GM21528 (cell line): ENCODE results near the gene PDE1A.
"Not testable (repeated sequence)": the region's sequence is repeated elsewhere in the genome, so short reads cannot be mapped to it uniquely, and the experiment has no call there.

ENCODE experiments used
- ATAC-seq: cut with Tn5 transposase; IDR thresholded peaks from one replicate; pipeline ENCODE4 v1.9.1; 2021; ENCODE audit warnings: mild to moderate bottlenecking, moderate library complexity; ENCODE audit not compliant: unreplicated experiment, low FRiP score

The PDE1A gene

DNA sequence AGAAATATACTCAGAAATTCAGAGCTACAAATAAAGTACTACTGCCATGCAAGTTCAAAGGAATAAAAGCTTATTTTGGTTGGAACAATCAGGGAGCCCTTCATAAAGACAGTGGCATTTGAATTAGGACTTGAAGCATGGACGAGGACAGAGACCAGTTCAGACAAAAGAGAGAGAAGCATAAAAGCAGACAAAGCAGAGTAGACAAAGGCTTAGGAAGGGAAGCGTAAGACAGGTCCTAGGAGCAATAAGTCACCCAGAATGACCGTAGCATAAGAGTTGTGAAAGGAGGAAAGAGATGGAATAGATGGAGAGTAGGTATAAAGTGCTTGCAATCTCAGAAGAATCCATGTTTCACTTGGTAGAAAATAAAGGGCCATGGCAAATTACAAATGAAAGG is 14.0 kb downstream of the PDE1A start:
- ATAC-seq: no peak

DNA sequence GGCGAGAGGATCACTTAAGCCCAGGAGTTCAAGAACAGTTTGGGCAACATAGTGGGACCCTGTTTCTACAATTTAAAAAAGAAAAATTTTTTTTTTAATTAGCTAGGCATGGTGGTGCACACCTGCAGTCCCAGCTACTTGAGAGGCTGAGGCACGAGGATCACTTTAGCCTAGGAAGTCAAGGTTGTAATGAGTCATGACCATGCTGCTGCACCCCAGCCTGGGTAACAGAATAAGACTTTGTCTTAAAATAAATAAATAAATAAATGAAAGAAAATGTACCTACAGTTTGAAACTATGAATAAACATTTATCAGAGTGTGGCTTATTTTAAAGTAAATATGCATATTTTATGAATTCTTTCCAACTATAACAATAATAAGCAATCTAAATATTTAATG is 16.7 kb downstream of the PDE1A start:
- ATAC-seq: no peak

DNA sequence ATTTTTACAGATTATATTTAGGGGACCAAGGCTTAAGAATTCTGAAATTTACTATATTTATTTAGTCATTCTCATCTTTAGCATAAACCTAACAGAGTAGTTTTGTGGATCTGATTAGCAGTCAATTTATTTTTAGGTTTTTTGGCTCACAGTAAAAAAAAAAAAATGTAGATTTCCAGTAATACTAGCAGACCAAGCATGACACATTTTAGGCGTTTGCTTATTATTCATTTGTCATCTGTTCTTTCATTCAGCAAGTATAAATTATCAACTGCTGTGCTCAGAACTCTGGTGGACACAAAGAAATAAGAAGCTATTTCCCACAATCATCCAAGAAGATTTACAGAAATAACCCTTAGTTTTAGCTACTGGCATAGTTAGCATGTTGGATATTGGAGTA is 20.6 kb downstream of the PDE1A start:
- ATAC-seq: no peak

DNA sequence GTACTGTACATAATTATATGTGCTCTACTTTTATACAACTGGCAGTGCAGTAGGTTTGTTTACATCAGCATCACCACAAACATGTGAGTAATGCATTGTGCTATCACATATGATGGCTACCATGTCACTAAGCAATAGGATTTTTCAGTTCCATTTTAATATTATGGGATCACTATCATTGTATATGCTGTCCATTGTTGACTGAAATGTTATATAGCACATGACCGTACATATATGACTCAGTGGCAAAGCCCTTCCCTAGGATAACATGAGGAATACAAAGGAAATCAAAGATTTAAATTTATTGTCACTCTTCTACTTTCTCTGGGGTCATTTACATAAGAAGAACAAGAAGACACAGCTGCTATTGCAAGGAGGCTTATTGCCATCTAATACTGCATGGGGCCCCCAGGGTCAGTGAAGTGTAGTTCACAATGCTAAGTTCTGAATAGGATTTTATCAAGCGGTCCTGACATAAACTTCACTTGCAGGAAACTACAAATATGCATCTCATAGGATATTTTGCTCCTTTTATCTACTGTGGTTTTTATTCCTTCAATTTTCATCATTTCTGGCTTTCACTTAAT is 21.8 kb downstream of the PDE1A start:
- no peak for ATAC-seq

DNA sequence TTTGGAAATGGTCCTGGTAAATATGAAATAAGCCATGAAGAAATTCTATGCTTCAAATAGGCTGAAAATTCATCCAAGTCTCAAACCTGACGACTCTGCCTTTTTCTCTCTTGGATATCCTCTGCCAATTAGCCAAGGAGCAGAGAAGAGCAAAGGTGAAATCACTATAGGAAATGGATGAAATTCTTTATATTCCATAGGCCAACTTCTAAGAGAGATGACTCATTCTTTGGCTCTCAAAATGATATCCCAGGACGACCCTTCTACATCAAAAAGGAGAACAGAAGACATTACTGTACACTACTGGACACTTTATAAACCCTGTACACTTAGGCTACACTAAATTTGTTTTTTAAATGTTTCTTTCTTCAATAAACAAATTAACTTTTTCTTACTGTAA is 22.7 kb downstream of the PDE1A start:
- no peak for ATAC-seq

DNA sequence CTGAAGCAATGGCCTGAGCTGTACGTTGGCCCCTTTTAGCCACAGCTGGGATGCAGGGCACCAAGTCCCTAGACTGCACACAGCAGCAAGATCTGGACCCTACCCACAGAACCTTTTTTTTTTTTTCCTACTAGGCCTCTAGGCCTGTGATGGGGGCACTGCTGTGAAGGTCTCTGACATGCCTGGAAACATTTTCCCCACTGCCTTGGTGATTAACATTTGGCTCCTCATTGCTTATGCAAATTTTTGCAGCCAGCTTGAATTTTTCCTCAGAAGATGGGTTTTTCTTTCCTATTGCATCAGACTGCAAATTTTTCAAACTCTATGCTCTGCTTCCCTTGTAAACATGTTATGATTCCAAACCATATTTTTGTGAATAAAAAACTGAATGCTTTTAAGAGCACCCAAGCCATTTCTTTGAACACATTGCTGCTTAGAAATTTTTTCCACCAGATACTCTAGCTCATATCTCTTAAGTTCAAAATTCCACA is 33.5 kb downstream of the PDE1A start:
- ATAC-seq: no peak

DNA sequence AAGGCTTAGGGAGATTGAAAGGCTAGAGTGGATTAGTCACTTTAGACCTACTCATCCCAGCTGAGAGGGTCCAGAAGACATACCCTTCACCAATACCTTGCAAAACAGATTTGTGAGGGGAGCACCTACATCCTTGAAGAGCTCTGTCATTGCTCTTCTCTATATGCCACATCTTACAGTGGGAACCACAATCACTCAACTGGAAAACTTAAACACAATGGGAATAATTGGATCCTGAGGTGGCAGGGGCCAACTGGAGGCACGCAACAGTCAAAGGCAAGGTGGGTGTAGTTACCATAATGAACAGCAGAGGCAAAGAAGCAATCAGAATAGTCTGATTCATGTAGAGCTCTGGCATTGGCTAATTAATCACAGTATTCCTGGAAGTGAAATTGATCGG is 35.4 kb downstream of the PDE1A start:
- no peak for ATAC-seq

DNA sequence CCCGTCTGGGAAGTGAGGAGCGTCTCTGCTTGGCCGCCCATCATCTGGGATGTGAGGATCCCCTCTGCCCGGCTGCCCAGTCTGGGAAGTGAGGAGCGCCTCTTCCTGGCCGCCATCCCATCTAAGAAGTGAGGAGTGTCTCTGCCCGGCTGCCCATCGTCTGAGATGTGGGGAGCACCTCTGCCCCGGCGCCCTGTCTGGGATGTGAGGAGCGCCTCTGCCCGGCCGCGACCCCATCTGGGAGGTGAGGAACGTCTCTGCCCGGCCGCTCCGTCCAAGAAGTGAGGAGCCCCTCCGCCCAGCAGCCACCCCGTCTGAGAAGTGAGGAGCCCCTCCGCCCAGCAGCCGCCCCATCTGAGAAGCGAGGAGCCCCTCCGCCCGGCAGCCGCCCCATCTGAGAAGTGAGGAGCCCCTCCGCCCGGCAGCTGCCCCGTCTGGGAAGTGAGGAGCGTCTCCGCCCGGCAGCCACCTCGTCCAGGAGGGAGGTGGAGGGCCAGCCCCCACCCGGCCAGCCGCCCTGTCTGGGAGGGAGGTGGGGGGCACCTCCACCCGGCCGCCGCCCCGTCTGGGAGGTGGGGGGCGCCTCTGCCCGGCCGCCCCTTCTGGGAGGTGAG is 40.5 kb downstream of the PDE1A start:
- not testable (repeated sequence) for ATAC-seq

DNA sequence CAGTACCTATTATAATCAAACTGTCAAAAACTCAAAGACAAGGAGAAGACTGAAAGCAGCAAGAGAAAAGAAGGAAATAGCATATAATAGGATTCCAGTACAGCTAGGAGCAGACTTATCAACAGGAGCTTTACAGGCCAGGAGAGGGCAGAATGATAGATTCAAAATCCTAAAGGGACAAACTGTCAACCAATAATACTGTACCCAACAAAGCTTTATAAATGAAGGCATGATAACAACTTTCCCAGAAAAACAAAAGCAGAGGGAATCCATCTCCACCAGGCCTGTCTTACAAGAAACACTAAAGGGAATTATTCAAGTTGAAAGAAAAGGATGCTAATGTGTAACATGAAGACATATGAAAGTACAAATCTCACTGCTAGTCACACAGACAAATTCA is 42.0 kb downstream of the PDE1A start:
- ATAC-seq: no peak

DNA sequence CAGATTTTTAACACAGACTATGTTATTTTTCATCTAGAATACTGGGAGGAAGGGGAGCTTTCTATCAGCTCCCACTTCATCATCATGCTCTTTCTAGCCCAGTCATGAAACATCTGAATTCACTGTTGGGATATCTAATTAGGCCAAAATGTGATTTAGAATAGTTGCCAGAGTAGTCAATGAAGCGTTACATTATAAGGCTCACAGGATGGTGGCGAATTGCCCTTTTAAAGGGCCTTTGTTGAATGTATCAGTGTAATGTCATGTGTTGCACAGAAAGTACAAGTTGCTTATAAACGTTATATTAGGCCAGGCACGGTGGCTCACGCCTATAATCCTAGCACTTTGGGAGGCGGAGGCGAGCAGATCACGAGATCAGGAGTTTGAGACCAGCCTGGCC is 45.6 kb downstream of the PDE1A start:
- ATAC-seq: no peak

DNA sequence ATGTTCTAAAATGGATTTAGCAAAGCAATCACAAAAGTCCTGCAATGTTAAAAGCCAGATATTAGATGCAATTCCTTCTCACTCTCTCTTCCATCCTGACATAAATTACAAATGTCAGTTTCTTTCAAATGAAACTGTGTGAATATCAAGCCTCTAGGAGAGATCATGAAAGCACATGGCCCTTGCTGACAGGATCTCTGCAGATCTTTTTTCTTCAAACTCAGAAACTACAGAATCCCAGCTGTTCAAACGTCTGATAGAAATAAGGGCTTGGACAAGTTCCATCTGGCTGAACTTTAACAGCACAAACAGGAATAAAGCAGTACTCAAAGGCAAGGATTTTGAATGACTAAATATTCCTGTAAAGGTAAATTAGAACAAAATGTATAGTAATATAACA is 47.6 kb downstream of the PDE1A start:
- ATAC-seq: no peak

DNA sequence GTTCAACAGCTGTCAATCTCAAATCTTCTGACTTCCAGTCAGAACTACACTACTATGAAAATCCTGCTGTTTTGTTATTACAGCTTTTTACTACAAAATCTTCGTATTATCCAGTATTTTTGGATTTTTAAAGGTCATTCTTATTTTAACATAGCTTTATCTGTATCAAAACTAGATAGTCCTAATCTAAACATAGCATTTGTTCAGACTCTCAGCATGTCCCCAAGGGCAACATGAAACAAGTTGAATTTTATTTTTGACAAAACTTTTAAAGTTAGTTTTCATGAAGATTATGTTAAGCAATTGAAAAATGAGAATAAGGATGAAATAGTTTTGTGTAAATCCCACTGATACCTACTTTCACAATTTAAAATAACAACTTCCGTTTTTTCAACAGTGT is 48.1 kb downstream of the PDE1A start:
- ATAC-seq: no peak

DNA sequence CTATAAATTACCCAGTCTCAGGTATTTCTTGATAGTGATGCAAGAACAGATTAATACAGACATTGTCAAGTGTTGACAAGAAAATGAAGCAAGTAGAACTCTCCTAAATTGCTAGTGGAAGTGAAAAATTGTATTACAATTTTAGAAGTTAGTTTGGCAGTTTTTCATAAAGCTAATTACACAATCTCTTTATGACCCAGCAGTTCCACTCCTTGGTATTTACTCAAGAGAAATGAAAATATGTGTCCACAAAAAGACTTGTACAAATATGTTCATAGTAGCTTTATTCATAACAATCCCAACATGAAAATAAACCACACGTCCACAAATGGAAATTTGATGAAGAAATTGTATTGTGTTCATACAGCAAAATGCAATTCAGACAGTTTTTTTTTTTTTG is 49.4 kb downstream of the PDE1A start:
- no peak for ATAC-seq

DNA sequence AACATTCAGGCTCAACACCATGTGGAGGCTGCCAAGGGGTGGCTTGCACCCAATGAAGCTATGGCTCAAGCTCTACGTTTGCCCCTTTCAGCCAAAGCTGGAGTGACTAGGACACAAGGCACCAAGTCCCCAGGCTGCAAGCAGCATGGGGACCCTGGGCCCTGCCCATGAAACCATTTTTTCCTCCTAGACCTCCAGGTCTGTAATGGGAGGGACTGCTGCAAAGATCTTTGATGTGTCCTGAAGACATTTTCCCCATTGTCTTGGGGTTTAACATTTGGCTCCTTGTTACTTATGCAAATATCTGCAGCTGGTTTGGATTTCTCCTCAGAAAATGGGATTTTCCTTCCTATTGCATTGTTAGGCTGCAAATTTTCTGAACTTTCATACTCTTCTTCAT is 51.0 kb downstream of the PDE1A start:
- no peak for ATAC-seq

DNA sequence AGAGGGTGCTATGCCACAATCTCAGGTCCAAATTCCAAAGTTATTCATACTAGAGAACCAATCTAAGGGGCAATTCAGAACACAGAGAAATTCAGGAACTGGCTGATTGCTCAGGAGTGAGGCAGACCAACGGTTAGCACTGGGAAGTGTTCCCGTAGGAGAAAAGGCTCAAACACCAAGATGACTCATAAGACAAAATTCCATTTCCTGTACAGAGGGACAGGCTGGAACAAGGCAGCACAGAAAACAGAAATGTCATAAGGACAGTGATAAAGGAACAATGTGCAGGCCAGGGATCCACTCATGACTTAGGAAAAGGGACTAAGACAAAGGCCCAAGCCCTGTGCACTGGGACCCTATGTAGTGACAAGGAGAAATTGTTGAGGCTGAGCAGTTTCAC is 54.2 kb downstream of the PDE1A start:
- no peak for ATAC-seq

DNA sequence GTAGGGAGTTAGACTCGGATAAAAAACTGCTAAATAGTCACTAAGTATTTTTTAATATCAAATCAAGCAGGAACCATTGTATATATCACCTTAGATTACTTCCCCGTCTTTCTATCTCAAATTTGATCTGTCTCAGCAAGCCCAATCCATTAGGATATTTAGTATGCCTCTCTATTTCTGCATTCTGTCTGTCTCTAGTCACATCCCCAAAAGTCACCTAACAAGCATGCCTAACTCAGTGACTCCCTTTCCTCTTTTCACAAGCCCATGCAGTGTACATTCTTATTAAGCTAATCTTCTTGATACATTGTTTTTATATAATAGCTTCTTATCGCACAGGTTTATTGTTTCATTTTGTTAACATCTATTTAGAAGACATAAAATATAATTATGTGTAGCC is 57.8 kb downstream of the PDE1A start:
- no peak for ATAC-seq

DNA sequence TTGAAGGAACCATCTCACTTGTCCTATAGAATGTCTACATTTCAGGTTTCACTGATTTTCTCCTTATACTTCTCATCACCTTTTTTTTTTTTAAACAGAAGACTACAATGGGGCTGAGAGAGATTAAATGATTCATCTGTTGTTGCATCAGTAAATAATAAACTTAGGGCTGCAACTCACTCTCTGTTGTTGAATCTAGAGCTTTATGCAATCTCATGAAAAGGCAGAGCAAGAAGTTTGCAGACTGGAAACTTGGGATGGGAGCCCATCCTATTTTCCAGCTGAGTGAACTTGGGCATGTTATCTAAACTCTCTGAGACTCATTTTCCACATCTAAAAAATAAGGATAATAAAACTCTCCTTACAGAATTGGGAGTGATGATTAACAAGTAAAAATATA is 58.4 kb downstream of the PDE1A start:
- no peak for ATAC-seq

DNA sequence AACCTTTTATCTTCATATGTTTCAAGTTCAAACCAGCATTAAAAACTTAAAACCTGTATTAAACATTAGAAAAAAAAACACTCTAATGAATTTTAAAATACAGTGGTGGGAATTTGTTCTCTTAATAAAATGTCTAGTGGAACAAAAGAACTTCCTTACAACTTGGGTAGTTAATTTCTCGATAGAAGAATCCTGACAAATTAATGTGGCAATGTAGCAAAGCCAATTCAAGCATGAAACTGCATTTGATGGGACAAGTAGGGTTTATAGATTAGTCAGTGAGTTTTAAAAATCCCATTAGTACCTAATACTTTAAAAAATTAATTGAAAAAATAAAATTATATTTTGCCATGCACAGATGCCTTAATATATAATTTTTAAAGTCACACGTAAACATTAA is 59.4 kb downstream of the PDE1A start:
- no peak for ATAC-seq

DNA sequence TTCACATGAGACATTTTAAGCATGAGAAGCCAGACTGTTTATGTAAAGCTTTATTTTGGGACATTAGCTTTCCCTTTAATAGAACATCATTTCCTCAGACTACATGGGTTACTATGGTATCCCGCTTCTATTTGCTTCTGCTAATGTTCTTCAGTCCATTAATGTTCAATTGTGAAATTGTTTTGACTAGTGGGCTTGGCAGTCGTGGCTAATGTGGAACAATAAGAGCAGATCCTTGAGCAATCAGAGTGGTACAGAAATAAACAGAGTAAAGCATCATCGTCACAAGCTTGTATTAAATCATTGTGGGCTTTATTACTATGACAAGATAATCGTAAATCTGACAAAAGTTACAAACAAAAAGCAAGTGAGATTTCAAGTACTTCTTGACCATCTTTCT is 60.2 kb downstream of the PDE1A start:
- ATAC-seq: no peak

DNA sequence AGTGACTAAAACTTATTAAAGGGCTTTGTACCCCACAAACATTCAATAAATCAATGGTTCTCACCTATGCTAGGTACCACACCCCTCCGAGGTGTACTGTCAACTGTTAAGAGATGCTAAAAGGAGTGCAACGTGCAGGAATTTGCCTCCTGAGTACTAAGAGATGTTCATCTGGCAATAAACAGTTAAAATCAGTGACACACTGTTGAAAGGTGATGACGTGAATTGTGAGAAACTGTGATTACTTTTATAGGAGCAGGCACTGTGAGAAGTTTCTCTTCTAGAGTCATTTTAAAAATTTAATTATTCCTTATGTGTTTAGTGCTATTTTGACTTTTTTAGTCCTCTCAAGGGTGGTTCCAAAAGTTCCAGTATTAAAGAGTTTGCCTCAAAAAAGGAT is 61.0 kb downstream of the PDE1A start:
- no peak for ATAC-seq

DNA sequence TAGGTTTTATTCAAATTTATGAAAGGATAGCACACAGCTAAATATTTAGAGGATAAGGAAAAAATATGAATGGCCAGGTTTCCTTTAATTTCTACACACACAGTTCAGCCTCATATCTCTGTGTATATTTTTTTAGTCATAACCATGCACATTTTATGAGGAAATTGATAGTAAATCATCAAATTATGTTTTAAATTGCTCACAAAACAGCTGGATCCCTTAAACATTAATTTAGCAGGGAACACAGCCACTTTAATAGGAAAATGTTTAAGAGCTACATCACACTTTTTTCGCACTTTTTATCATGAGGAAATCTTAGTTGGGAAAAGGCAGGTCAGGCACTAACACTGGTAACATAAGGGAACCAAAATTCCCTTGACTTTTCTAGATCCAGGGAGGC is 65.4 kb downstream of the PDE1A start:
- no peak for ATAC-seq

DNA sequence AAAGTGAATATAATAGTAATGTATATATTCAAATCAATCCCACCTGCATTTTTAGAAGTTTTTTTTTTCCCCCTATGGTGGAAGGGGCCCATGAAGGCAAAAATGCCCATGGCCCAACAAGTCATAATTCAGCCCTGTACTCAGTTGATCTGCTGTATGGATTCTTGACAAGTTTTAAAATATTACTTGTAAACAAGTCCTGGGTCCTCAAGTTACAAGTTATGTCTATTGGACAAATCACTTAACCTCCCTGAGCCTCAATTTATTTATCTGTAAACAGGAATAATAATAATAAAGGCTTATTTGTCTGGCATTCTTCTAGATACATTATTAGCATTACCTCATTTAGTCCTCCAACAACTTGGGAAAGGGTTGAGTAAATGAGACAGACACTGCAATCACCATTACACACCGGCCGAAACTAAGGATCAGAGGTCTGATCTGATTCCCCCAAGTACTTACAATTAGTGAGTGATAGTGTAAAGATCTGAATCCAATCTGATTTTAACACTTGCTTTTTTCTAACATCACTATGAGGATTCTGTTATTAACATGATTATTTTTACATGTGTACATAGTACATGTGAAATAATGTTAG is 66.1 kb downstream of the PDE1A start:
- ATAC-seq: no peak
